ENCODE measurements around the gene FBXO34.
A peak's percentile ranks its signal among the peaks of the same experiment; 100 is the strongest.

FBXO34 gene

DNA sequence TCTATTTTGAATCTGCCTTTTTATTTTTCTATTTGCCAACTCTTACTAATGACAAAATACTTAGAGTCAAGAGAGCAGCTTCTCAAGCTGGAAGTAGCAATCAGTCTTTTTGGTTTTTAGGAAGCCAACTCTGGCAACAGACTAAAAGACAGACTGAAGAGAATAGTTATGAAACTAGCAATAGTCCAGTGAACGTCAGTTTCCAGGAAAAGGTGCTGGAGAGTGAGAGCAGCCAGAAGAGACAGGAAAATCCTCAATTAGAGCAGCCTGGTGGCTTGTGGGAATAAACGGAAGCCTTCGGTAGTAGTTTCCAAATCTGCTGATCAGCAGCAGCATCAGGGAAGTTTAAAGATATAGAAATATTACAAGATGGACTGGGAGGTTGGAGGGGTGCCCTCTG is 113.3 kb downstream of the FBXO34 start:
- DNase-seq: no peak

DNA sequence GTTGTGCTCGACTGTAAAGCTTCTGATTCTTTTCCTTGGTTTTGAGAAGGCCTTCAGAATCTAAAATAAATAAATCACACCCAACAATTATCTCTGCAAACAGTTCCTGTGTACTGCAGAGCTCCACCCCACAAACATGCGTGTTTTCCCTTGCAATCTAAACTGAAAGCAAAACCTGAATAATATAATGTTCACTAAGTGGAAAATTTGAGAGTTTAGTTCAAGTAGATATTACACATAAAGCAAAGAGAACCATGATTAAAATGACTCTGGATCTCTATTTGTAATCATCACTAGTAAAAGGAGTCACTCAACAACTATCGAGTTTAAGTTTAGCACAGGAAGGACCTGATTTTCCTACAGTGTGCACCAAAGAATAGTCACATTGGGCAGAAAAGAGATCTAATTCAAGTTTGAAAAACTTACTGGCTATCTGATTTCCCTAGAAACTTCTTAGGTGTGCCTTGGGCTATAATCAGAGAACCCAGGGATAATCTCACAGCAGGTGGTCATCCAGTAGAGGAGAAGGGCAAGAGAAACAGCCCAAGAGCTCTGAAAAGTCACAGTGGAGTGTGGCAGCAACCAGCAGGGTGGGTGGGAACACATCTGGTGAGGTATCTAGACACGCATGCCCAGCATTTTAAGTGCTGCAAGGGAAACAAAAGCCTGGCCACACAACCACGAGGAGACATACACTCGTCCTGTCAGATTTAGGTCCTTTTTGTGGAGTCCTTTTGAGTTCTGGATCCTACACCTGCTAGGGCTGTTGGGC is 115.0 kb downstream of the FBXO34 start:
- peak; percentile 39 for DNase-seq

DNA sequence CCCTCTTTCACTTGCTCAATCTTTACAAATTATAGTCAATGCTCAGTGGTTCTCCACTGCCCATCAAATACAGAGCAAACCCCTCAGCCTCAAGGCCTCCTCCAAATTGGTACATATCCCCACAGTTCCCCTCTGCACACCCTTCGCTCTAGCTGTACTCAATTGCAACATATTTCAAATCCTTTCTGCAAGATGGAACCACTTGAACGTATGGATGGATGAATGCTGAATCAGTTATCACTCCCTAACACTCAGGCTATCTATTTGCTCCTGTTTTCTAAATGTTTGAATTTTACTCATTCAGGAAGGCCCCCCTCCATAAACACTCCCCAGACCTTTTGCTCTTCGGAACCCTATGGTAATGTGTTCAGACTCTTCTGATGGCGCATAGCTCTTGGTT is 115.9 kb downstream of the FBXO34 start:
- no peak for DNase-seq

DNA sequence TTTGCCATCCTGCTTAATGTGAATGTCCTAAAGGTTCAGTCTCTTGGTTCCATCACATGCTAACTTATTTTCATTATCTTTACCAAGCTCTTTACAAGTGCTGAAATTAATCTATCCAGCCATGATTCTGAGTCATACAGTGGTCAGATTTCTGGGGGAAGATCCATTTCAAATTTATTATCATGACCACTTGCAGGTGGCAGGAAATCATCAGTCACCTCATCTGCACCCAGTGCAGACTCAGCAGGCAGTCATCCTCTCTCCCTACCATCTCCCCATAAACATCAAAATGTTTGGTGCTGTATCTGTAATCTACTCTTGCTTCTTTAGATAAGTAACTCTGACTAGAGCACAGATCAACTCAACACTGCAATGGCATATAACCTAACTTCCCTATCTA is 116.9 kb downstream of the FBXO34 start:
- no peak for DNase-seq

DNA sequence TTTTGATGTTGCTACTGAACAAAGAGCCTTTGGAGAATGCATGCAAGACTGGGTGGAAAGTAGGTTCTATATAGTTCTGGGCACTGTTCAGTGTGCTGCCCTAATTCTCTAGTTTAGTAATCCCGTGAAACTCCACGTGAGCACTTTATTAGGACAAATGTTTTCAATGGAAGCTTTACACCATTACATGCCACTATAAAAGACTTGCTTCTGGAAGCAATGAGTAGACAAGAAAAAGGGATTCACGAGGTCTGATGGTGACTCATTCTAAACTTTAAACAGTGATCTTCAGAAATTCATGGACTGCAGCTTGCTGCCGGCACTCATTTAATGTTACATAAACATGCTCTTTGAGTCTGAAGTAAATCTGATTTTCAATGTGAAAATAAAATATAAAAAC is 118.1 kb downstream of the FBXO34 start:
- DNase-seq: no peak

DNA sequence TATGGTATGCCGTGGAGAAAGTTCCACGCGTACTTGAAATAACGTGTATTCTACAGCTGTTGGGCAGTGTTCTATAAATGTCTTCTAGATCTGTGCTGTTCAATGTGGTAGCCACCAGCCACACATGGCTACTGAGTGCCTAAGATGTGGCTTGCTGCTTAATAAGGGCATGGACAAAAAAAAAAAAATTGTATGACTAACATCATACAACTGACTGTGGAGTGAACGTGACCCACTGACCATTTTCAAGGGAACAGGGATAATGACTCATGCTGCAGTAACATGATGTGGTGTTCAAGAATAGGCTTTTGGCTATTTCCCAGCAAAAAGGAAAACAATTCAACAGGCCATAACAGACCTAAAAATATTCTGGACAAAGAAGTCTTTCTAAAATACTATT is 127.5 kb downstream of the FBXO34 start:
- DNase-seq: no peak

DNA sequence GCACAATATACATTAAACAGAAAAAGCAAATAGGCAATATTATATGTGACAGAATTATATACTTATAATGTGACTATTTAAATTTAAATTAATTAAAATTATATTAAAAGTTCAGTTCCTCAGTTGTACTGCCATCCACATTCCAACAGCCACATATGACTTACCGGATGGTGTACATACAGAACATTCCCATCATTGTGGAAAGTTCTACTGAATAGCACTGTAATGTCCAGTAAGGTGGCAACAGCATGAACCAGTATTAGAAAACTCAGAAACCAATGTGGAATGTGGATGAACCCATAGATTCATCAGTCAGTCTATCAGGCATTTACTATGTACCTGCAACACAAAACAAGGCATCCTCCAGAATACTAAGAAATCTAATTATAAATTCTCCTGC is 128.0 kb downstream of the FBXO34 start:
- no peak for DNase-seq

DNA sequence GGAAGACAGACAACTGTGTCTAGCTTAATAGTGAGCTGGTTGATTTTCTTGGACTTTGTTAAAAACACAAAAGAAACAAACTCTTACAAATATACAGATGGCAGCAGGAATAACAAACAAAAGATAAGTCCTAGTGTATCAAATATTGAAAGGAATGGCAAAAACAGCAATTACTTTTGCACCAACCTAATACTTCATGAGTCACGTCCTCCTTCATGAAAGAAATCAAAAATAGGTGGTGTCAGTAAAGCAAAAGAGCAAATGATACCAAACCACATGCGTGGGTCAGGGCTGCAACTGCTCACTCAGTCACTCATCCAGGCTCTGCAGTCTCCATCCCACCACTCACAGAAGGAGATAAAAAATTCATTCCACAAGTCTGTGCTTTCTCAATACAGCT is 128.6 kb downstream of the FBXO34 start:
- no peak for DNase-seq

DNA sequence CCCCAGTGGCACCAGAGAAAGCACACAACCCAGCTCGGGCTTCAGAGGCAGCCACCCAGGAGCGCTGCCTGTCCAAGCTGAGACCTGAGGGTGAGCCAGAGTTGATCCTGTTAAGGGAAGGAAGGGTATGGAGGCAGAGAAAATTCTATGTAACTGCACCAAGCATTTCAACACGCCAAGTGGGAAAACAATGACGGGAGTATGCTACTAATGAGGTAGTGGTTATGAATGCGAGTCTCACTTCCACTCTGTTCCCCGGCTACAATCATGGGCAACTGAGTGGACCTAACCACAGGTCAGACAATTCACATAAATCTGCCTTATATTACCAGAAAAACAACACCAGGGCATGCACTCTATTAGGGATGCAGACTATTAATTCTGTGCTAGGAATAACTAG is 130.5 kb downstream of the FBXO34 start:
- no peak for DNase-seq

Data from CD4-positive, alpha-beta T cell treated with Interleukin-17A for 1 hour (primary cell).